ENCODE results near the gene TAS2R9.

The TAS2R9 gene

GRCh38 chr12:10842862-10843261 is 32.9 kb upstream of the TAS2R9 start:
- Histone ChIP-seq H3K27me3 (ENCODE audit: insufficient read depth, low read length) (no peaks in the 10 kb centered on the region), H3K4me2 (ENCODE audit: low read length) (no peak overlapping the region), H3K4me3 (ENCODE audit: low read depth, low read length, poor library complexity, severe bottlenecking) (no peak overlapping the region), H3K36me3 (ENCODE audit: insufficient read depth, low read length) (no peaks in the 10 kb centered on the region; the same call in 1 of the 2 replicates), H3K4me1 (ENCODE audit: insufficient read depth, low read length, severe bottlenecking) (no peaks in the 10 kb centered on the region), H3K27ac (ENCODE audit: low read depth, low read length, poor library complexity, severe bottlenecking) (no peak overlapping the region), H3K9me3 (ENCODE audit: low read length) (no peaks in the 10 kb centered on the region), H3K9ac (ENCODE audit: low read length) (no peak overlapping the region), H3F3A (ENCODE audit: insufficient read depth, low read length) (no peaks in the 10 kb centered on the region), H2AFZ (ENCODE audit: low read length) (no peak overlapping the region), H4K20me1 (ENCODE audit: insufficient read depth, low read length) (no peaks in the 10 kb centered on the region), H3K79me2 (ENCODE audit: insufficient read depth, low read length) (no peaks in the 10 kb centered on the region), H3K9me2 (ENCODE audit: low read depth, low read length) (no peaks in the 10 kb centered on the region)
- TF ChIP-seq EZH2 (IDR thresholded peaks at IDR 0.05; ENCODE audit: borderline replicate concordance, low read length) (no peak), CTCF (IDR thresholded peaks at IDR 0.05; ENCODE audit: low read length) (no peak)

GRCh38 chr12:10838461-10838860 is 28.5 kb upstream of the TAS2R9 start:
- H3K27ac ChIP-seq (ENCODE audit: low read depth, low read length, poor library complexity, severe bottlenecking): no peak overlapping the region
- no peak overlapping the region for H2AFZ ChIP-seq (ENCODE audit: low read length)
- H3K9ac ChIP-seq (ENCODE audit: low read length): no peak overlapping the region
- H3K27me3 ChIP-seq (ENCODE audit: insufficient read depth, low read length): no peaks in the 10 kb centered on the region
- H3K4me2 ChIP-seq (ENCODE audit: low read length): no peak overlapping the region
- no peaks in the 10 kb centered on the region for H3F3A ChIP-seq (ENCODE audit: insufficient read depth, low read length)
- H3K4me3 ChIP-seq (ENCODE audit: low read depth, low read length, poor library complexity, severe bottlenecking): no peak overlapping the region
- no peaks in the 10 kb centered on the region for H3K4me1 ChIP-seq (ENCODE audit: insufficient read depth, low read length, severe bottlenecking)
- TF ChIP-seq CTCF (IDR thresholded peaks at IDR 0.05; ENCODE audit: low read length) (no peak), EZH2 (IDR thresholded peaks at IDR 0.05; ENCODE audit: borderline replicate concordance, low read length) (no peak)
- no peaks in the 10 kb centered on the region for H3K79me2 ChIP-seq (ENCODE audit: insufficient read depth, low read length)
- H3K9me2 ChIP-seq (ENCODE audit: low read depth, low read length): no peaks in the 10 kb centered on the region
- no peaks in the 10 kb centered on the region for H3K9me3 ChIP-seq (ENCODE audit: low read length)
- H4K20me1 ChIP-seq (ENCODE audit: insufficient read depth, low read length): no peaks in the 10 kb centered on the region
- no peaks in the 10 kb centered on the region for H3K36me3 ChIP-seq (ENCODE audit: insufficient read depth, low read length)

GRCh38 chr12:10829994-10830393 is 20.0 kb upstream of the TAS2R9 start:
- no peak overlapping the region for H3K4me2 ChIP-seq (ENCODE audit: low read length)
- no peaks in the 10 kb centered on the region for H3K9me3 ChIP-seq (ENCODE audit: low read length)
- no peaks in the 10 kb centered on the region for H3K4me1 ChIP-seq (ENCODE audit: insufficient read depth, low read length, severe bottlenecking)
- no peak overlapping the region for H3K9ac ChIP-seq (ENCODE audit: low read length)
- H3K9me2 ChIP-seq (ENCODE audit: low read depth, low read length): no peaks in the 10 kb centered on the region; the same call in 1 of the 2 replicates
- no peaks in the 10 kb centered on the region for H3K79me2 ChIP-seq (ENCODE audit: insufficient read depth, low read length)
- no peak overlapping the region for H3K4me3 ChIP-seq (ENCODE audit: low read depth, low read length, poor library complexity, severe bottlenecking)
- no peak for TF ChIP-seq EZH2 (IDR thresholded peaks at IDR 0.05; ENCODE audit: borderline replicate concordance, low read length)
- no peak for TF ChIP-seq CTCF (IDR thresholded peaks at IDR 0.05; ENCODE audit: low read length)
- no peaks in the 10 kb centered on the region for H4K20me1 ChIP-seq (ENCODE audit: insufficient read depth, low read length)
- H3K27me3 ChIP-seq (ENCODE audit: insufficient read depth, low read length): no peaks in the 10 kb centered on the region
- no peak overlapping the region for H3K27ac ChIP-seq (ENCODE audit: low read depth, low read length, poor library complexity, severe bottlenecking)
- no peaks in the 10 kb centered on the region for H3K36me3 ChIP-seq (ENCODE audit: insufficient read depth, low read length)
- H3F3A ChIP-seq (ENCODE audit: insufficient read depth, low read length): no peaks in the 10 kb centered on the region
- H2AFZ ChIP-seq (ENCODE audit: low read length): no peak overlapping the region
